GM19351 (cell line): Measurements from ENCODE around the gene CEP44.

Source experiments
- ATAC-seq: cut with Tn5 transposase; IDR thresholded peaks from one replicate; pipeline ENCODE4 v1.9.1; 2021; ENCODE audit warnings: mild to moderate bottlenecking, moderate library complexity; ENCODE audit not compliant: unreplicated experiment

The CEP44 gene, protein sequence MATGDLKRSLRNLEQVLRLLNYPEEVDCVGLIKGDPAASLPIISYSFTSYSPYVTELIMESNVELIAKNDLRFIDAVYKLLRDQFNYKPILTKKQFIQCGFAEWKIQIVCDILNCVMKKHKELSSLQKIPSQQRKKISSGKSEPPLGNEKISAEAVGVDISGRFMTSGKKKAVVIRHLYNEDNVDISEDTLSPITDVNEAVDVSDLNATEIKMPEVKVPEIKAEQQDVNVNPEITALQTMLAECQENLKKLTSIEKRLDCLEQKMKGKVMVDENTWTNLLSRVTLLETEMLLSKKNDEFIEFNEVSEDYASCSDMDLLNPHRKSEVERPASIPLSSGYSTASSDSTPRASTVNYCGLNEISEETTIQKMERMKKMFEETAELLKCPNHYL

DNA sequence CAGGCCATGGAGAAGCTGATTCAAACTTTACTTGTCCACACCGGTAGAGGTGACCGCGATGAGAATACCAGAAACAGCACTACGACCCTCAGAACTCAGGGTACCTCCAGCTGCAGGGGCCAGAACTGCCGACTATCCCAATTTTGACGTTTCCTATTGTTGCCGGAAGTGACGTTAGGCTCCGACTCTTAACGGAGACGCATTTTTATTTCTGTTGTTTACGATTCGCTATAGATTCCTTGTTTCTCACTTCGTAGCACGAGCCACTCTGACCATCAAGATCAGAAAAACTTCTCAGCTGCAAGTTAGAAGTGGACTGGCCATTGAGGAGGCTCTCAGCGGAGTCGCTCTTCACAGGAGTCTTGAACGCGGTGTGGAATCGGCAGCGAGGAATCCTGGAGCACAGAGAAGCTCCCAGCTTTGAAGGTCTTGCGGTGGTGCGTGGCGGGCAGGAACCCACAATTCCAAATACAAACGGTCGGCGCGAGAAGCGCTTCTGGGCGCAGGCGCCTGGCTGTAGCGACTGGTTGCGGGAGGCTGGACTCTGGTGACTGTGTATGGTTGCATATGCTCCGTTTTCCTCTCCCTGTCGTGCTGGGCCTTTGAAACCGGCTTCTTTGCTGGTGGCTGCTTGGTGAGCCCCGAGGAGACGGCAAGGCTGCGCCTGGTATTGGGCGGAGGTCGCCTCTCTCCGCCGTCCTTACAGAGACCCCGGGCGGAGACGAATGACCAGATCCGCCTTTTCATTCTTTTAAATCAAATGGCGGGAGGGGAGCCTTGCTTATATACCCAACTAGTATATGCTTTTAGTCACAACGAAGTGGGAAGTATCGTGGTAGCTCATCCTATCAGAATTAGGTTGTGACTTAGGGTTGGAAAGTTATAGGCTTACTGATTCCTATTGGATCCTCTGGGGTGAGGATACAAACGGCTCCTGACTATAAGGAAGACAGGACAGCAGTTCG is at the start of gene CEP44, which contains the start of gene FBXO8:
Gene CEP44, plus strand, starts transcription at position 405 of the 965 bp plus-strand sequence. CDS start 15,211 bp downstream, outside the sequence.
Gene FBXO8, minus strand, starts transcription at position 161 of the 965 bp plus-strand sequence. CDS start 20,575 bp downstream, outside the sequence.
- peak; percentile 59 for ATAC-seq

DNA sequence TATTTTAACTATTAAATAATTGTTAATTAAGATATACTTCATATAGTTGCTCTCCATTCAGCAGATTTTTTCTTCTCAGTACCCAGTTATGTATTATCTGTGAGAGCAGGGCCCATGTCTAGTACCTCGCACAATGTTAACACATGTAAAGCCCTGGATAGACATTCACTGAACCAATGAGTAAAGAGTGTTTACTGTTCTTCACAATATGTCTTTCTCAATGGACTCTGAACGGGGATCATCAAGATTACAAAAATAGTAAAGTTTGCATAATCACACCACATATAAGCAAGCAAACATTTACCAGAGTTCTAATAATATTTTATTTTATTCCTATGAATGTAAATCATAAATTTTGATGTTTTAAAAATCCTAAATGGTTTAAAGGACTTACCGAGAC is 47.4 kb upstream of the CEP44 start:
- no peak for ATAC-seq

DNA sequence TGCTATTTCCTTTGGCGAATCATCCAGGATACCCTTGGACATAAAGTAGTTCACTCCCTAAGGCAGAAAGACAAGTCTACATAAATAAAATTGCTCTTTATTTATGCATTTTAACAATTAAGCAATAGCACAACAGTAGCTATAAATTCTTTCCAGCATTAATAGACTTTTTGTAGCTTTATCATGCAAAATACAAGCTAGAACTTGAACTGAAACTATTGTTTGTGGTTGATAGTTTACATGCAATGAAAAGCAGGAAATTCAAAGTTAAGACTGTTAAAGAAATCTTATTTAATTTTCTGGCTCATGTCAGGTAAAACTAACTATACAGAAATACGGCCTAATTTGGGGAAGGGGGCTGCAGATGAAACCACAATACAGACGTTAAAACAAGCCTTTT is 42.5 kb upstream of the CEP44 start:
- ATAC-seq, result no peak

DNA sequence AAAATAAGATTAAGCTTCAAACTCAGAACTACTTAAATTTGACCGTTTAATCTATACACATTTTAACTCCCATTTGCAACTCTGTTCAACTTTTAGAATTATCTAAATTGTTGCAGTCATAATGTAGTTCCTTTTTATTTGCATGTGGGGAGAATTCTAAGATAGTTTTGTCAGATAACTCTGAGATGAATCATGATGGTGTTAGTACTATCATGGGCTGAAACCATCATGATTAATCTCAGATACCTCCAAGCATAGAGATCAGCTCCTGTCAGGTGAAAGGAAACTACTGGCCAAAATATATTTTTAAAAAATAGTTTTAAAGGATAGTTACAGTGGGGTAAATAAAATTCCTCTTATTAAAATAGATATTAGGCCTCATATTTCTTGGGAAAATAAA is 39.3 kb upstream of the CEP44 start:
- ATAC-seq, result peak; percentile 66

DNA sequence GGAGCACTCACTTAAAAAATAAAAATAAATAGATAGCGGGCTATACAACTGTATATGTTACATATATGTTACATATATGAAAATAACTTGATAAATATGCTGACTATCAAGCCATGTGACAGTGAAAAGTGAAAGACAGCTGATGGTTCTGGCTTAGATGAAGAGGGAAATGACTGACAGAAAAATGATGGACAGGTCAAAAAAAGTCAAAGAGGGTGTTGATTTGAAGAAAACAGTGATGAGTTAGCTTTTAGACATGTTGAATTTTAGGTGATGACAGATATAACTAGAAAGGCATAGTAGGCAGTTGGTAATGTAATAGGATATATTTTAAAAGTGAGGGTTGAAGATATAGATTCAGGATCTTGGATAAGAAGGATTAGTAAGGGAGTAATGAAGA is 38.0 kb upstream of the CEP44 start:
- ATAC-seq, result no peak

DNA sequence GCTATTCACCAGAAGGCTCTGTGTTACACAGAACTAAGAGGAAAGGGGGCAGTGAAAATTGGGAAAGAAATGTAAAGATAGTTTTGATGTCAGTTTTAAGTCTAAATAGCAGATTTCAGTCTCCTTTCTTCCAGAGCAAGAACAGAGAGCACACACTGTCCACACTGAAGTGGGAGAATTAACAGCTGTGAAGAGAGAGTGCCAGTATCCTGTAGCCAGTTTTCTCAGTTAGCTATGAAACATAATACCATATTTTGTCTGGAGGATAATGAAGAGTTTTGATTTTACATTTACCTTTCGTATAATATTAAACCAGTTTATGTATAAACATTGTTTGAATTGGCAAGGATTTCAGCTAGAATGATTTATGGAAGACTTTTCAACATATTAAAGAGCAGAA is 35.3 kb upstream of the CEP44 start:
- no peak for ATAC-seq

DNA sequence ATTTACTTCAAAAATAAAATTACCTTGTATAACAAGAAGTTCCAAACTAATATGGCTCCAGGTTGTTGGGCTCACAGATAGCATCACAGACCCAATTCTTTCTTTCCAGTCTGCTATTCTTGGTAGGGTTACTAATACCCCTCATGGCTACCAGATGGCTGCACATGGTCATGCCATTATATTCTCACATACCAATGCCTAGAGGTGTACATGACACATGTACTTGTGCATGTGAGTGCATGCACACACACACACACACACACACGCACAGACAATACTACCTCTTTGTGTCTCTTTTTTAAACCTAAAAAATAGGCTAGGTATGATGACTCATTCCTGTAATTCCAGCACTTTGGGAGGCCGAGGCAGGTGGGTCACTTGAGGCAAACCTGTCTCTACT is 31.3 kb upstream of the CEP44 start:
- no peak for ATAC-seq

DNA sequence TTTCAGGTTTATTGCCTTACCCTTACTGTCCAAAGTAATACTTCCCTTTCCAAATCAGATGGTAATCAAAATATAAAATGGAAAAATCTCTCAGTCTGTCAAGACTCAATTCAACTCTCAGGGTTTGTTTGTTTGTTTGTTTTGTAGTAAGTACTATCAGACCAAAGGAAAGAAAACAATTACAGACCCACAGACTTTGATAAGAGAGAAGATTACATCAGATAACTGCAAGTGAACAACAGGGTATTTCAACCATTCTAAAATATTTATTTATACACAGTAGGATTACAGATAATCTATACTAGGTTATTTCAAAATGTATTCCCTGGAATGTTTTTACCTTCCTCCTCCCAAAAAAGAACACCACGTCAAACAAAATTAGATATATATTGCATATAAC is 29.1 kb upstream of the CEP44 start:
- ATAC-seq, result no peak

DNA sequence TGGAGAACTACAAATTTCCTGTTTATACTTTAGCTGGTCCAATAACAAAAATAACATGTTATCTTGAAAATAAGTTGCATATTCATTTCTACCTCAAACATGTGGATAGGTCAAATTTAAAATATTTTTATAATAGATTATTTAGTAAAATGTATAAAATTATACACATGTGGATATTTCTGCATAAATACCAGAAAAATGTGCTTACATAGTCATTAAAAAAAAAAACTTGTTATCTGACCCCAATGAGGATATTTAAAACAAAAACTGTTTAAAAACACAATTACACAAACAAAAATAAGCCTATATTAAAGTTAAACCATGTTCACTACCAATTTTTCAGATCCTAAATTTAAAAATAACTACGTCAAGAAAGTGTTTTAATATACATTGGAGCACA is 28.3 kb upstream of the CEP44 start:
- no peak for ATAC-seq

DNA sequence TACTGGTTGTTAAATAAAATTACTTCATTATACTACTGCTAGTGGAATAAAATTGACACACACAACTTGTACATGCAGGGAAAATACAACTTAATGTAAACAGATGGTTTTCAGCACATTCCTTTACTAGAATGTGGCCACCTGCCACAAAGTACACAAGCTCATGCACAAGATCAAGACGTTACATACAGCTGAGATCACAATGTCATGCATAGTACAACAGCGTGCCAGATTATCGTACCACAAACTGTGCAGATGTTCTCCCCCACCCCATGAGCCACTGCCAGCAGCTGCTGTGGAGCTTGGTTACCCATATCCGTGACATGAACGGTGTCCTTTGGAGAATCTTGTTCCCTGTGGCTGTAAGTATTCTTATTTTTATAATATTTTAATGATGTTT is 27.9 kb upstream of the CEP44 start:
- ATAC-seq, result no peak

DNA sequence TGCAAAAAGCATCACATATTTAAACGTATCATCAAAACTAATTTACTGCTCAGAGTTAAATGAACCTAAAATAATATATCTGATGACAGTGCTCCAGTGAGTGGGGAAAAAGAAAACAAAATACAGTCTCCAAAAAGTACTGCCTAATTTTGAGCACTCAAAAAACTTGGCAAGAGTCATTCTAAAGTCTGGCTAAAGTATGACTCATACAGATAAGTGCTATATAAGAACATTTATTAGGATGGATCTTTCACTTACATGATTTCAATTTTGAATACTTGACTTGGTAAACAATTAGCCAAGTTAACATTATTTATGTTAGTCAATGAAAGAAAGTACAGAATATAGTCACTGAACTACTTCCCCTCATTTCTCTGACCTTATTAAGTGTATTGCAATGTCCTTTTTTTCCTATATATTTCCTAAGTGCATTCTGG is 27.4 kb upstream of the CEP44 start:
- ATAC-seq, result no peak

DNA sequence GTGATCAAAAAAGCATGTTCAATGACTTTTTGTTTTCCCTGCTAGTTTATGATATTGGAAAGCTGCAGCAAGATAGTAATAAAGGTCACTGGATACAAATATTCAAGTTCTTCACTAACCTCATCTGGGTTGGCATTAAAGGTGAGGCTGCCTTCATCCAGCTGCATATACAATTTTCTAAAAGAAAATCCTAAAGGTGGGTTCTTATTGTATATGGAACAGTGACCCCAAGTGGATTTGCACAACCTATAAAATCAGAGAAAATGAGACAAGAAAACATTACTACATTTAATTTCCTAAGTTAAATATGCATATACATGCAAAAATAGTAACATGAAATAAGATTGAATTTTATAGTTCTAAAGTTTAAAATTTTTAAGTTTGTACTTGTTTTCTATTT is 24.1 kb upstream of the CEP44 start:
- no peak for ATAC-seq

DNA sequence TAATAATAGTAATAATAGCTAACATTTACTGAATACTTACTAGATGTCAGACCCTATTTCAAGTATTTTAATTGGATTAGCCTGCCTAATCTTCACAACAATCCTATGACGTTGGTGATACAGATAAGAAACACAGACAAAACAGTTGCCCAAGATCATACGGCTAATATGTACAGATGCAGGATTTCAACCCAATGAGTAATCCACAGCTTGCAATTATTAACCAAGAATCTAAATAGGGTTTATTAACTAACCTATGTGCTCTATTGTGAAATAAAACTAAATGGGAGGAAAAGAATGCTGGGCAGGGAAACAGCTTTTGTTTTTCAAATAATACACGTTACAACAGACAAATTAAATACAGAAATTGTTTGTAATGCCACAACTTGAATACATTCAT is 23.6 kb upstream of the CEP44 start:
- ATAC-seq, result no peak

DNA sequence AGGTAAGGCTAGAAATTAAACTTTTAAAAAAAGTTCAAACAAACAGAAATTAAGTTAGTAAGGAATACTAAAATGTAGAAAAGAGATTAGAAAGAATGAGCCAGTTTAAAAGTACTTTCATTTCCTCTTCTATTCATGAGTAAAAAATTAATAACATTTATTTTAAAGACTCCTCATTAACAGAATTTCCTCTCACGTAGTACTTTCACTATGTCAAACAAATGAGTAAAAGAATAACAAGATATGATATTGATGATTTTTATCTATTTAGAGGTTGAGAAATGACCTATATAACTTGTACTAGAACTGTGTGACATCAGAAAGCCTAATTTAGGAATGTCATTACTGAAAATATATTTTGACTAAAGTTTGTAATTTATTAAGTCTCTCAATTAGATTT is 22.3 kb upstream of the CEP44 start:
- ATAC-seq, result peak; percentile 32

DNA sequence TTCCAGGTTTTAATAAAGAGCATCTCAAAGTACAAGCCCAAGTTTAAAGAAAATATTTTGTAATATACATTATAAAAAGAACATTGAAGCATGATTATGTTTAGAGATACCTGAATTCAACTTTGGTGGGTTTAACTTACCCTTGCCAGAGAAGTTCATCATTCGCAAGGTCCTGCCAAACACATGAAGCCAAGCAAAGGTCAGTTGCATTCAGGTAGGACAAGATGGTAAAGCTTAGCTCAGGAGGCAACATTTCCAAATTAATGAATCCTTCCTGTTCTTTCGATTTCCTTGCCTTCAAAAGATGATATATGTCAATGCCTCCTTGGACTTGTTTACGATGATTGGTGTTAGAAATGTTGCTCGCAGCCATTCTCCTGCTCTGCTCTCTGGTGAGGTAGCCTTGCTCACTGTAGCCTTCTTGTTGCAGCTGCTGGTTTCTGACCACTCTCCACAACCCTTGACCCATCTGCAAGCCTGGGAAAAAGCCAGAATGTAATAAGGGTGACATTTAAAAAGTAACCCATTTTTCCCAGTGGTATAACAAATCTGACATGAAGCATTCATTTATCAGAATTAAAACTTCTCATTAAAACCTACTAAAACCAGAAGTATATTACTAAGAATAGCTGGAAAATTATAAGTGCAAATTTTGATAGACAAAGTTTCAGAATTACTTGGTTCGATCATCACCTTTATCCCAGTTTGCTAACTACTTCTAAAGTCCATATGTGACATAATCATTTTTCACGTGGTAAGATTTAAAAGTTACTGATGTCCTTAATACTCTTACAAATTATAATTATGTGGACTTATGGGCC is 20.9 kb upstream of the CEP44 start:
- no peak for ATAC-seq

DNA sequence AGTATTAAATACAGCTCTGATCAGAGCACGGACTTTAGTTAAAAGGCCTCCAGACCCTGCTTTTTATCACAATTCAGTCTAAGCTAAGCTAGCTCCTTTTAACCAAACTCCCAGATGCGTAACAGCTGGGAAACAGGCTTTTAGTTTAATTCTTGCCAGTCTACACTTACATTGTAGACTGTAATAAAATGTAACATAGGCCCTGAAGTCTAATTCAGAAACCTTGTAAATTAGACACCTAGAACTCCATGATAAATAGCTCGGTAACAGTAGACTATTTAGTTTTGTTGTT is 20.3 kb upstream of the CEP44 start:
- no peak for ATAC-seq

DNA sequence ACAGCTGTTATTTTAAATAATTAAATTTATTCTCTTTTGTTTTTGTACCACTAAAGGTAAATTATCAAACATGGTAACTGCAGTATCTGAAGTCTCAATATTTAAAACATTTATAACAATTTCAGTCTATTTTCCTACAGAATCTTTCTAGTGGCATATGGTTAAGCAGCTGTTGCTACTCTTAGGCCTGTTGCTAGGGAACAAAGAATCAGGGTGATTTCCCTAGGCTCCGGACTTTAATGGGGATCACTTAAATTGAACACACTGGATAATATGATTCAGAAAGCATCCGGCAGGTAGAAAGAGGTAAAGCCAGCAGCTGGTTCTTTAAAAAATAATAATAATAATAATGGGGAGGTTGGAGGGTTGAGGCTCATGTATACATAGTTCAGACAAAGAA is 17.8 kb upstream of the CEP44 start:
- no peak for ATAC-seq

DNA sequence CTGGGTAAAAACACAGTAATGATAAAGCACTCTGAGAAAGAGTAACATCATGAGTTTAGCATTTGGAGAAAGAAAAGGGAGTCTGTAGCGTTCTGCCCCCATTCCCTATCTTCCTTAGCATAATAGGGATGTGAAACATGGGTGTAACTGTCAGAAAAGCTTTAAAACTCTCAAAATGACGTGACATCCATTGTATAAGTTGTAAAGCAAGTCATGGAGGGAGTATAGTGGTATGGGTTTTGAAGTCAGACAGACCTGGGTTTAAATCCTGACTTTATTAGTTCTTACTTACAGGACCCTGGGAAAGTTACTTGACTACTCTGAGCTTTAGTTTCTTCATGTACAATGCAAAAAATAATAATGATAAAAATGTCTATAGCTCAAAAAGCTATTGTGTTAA is 17.3 kb upstream of the CEP44 start:
- ATAC-seq, result no peak

DNA sequence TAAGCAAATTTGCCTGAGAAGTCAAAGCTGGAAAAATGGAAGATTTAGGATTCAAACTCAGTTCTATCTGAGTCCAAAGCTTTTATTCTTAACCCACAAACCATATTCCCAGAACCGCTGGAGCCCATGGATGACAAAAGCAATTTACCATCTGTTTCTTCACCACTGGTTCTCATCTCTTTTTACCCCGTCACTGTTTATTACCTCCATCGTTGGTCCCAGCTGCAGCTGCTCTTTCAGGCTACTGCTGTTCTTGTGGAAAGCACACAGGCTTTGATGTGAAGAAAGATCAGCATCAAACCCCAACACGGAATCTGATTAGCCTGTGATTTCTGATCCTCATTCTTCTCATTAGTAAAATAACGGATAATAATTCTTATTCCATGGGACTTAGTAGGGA is 9.8 kb upstream of the CEP44 start:
- ATAC-seq, result no peak

DNA sequence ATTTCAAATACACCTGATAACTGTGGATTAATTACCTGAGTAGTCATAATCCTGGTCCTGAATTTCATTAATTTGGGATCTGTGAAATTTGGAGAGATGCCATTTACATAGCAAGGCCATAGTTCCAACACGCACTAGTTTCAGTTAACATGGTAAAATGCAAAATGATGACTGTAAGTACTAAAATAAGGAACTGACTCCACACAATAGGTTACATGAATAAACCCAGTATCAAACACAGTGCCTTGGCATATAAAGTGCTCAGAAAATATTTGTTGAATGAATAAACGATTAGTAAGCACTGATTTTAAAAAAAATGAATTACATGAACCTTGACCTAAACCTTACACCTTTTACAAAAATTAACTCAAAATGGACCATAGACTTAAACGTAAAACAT is 9.3 kb upstream of the CEP44 start:
- no peak for ATAC-seq

DNA sequence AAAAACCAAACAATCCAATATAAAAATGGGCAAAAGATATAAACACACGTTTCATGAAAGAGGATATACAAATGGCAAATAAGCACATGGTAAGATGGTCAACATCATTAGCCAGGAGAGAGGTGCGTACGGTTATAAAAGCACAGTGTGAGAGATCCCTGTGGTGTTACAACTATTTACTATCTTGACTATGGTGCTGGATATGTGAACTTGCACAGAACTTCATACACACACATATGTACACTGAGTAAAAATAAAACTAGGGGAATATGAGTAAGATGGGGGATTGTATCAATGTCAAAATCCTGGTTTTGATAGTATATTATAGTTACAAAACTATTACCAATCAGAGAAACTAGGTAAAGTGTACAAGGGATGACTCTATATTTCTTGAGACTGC is 8.6 kb upstream of the CEP44 start:
- ATAC-seq, result no peak
